Measurements from ENCODE around the gene MNS1. TPM values are rescaled to one million over a fixed set of nuclear protein-coding genes. Genes with fewer than 3 reads are reported as not detected.

MNS1 gene
- total and polyA plus RNA-seq, 2 donors (not counting 1 experiment from before 2014, with no cell fraction given) = not detected

DNA sequence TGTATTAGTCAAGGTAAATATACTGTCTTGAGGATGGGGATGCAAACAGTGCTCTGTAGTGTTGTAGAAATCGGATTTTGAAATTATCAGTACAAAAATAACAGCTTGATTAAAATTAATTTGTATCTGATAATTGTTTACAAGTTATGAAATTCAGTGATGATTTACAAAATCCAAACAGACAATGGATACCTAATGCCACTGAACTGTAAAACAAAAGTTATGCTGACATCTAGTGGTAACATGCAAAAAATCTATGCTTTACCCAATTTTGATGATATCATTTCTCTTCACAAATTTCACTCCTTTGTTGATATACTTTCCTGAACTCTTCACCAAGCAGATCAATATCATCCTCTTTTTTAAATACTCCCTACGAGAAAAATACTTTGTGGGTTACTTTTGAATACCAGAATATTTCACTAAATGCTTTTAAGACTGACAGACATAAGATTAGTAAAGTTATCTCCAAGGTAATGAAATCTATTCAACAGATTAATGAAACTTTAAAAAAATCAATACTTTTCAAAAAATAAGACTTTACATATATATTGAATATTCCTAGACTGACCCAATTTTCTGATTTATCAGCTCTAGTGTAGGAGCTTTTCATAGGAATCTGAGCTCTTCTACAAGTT, 36.0 kb downstream of the MNS1 start:
- DNase-seq (peak; percentile 49), ATAC-seq (ENCODE audit: low read depth) (no peak)
- Histone ChIP-seq H3K4me3 (ENCODE audit: control extremely low read depth in 1 of 5, extremely low read depth in 1 of 5, insufficient read depth in 1 of 5, low read depth in 2 of 5, low read length in 4 of 5) (no peak overlapping the region), H3K27ac (ENCODE audit: low read length in 2 of 2) (no peak overlapping the region), H3K36me3 (replicated peaks in 1 of 2; ENCODE audit: control extremely low read depth in 1 of 2, control insufficient read depth in 1 of 2, extremely low read depth in 1 of 2, insufficient read depth in 2 of 2, low read length in 1 of 2) (no peaks in the 10 kb centered on the region), H3K4me1 (ENCODE audit: control insufficient read depth in 2 of 2, insufficient read depth in 2 of 2, low read length in 2 of 2) (no peaks in the 10 kb centered on the region), H3K9ac (ENCODE audit: low read length) (no peak overlapping the region), H3K27me3 (replicated peaks in 1 of 4; ENCODE audit: control extremely low read depth in 1 of 4, control insufficient read depth in 3 of 4, insufficient read depth in 4 of 4, low read length in 3 of 4) (no peaks in the 10 kb centered on the region), H3K9me3 (ENCODE audit: control extremely low read depth in 1 of 3, control insufficient read depth in 2 of 3, insufficient read depth in 1 of 3, low read length in 2 of 3) (peaks cover 0 to 5% (median 0%) of the 10 kb centered on the region in 3 donors), H3K79me2 (ENCODE audit: control insufficient read depth, insufficient read depth, low read length) (no peaks in the 10 kb centered on the region), H3K4me2 (replicated peaks; ENCODE audit: low read depth, low read length, poor library complexity, severe bottlenecking) (no peak overlapping the region), H4K20me1 (ENCODE audit: control insufficient read depth, insufficient read depth, low read length, poor library complexity, severe bottlenecking) (no peaks in the 10 kb centered on the region), H2AFZ (ENCODE audit: insufficient read depth, low read depth, low read length, poor library complexity, severe bottlenecking) (no peak overlapping the region)
- Mint-ChIP-seq H3K27ac (no peak overlapping the region), H3K27me3 (no peaks in the 10 kb centered on the region), H3K4me3 (no peak overlapping the region), H3K9me3 (ENCODE audit: insufficient read depth) (peaks cover 3% of the 10 kb centered on the region), H3K4me1 (no peaks in the 10 kb centered on the region)
- CTCF ChIA-PET = interaction anchor here (0.6 to 3.4 kb wide), 13 partner anchors 11 to 782 kb away, joined by 3 to 19 read pairs (median 4); no protein-coding TSS in a partner anchor
- intact Hi-C loops (cut with micrococcal nuclease) = loop anchor here (1.0 kb wide), 2 partner anchors 183 to 781 kb away; no protein-coding TSS in a partner anchor
- TF ChIP-seq, protein P1, sequence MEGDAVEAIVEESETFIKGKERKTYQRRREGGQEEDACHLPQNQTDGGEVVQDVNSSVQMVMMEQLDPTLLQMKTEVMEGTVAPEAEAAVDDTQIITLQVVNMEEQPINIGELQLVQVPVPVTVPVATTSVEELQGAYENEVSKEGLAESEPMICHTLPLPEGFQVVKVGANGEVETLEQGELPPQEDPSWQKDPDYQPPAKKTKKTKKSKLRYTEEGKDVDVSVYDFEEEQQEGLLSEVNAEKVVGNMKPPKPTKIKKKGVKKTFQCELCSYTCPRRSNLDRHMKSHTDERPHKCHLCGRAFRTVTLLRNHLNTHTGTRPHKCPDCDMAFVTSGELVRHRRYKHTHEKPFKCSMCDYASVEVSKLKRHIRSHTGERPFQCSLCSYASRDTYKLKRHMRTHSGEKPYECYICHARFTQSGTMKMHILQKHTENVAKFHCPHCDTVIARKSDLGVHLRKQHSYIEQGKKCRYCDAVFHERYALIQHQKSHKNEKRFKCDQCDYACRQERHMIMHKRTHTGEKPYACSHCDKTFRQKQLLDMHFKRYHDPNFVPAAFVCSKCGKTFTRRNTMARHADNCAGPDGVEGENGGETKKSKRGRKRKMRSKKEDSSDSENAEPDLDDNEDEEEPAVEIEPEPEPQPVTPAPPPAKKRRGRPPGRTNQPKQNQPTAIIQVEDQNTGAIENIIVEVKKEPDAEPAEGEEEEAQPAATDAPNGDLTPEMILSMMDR (IDR thresholded peaks at IDR 0.05) = peak; percentile 73
- TF ChIP-seq EZH2 (IDR thresholded peaks at IDR 0.05; ENCODE audit: borderline replicate concordance, insufficient read depth, low read depth, low read length, poor library complexity, severe bottlenecking) = no peak
- WGBS (ENCODE audit: insufficient coverage) = no CpG with 5 or more reads among the region's 2 CpGs
- POLR2A ChIA-PET = no interaction called here

DNA sequence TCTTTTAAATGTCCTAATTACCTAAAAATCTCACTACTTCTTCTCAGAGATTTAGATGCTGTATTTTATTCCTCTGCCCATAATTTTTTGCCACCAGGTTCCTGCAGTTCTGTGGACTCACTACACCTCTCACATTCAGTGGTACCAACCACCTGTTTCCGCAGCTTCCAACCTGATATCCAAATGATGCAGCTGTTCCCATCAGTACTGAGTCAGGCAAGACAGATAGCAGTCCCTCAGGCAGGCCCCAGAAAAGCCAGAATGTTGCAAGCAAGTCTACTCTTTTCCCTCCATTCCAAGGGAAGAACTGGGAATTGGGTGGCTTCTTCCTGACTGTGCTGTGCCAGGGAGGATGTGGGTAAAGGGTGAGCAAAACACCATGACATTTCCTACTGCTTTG, 39.0 kb downstream of the MNS1 start:
- Histone ChIP-seq H4K20me1 (ENCODE audit: control insufficient read depth, insufficient read depth, low read length, poor library complexity, severe bottlenecking) (no peaks in the 10 kb centered on the region), H3K36me3 (replicated peaks in 1 of 2; ENCODE audit: control extremely low read depth in 1 of 2, control insufficient read depth in 1 of 2, extremely low read depth in 1 of 2, insufficient read depth in 2 of 2, low read length in 1 of 2) (no peaks in the 10 kb centered on the region), H3K27ac (ENCODE audit: low read length in 2 of 2) (no peak overlapping the region), H3K4me3 (ENCODE audit: control extremely low read depth in 1 of 5, extremely low read depth in 1 of 5, insufficient read depth in 1 of 5, low read depth in 2 of 5, low read length in 4 of 5) (no peak overlapping the region), H3K4me1 (ENCODE audit: control insufficient read depth in 2 of 2, insufficient read depth in 2 of 2, low read length in 2 of 2) (no peaks in the 10 kb centered on the region), H3K9ac (ENCODE audit: low read length) (no peak overlapping the region), H3K9me3 (ENCODE audit: control extremely low read depth in 1 of 3, control insufficient read depth in 2 of 3, insufficient read depth in 1 of 3, low read length in 2 of 3) (peaks cover 0 to 5% (median 1%) of the 10 kb centered on the region in 3 donors), H3K79me2 (ENCODE audit: control insufficient read depth, insufficient read depth, low read length) (no peaks in the 10 kb centered on the region), H3K4me2 (replicated peaks; ENCODE audit: low read depth, low read length, poor library complexity, severe bottlenecking) (no peak overlapping the region), H2AFZ (ENCODE audit: insufficient read depth, low read depth, low read length, poor library complexity, severe bottlenecking) (no peak overlapping the region), H3K27me3 (replicated peaks in 1 of 4; ENCODE audit: control extremely low read depth in 1 of 4, control insufficient read depth in 3 of 4, insufficient read depth in 4 of 4, low read length in 3 of 4) (no peaks in the 10 kb centered on the region)
- Mint-ChIP-seq H3K4me3 (no peak overlapping the region), H3K27ac (no peak overlapping the region), H3K4me1 (no peaks in the 10 kb centered on the region), H3K27me3 (no peaks in the 10 kb centered on the region), H3K9me3 (ENCODE audit: insufficient read depth) (peaks cover 3% of the 10 kb centered on the region)
- TF ChIP-seq, protein P1 (IDR thresholded peaks at IDR 0.05) = no peak
- no peak for TF ChIP-seq EZH2 (IDR thresholded peaks at IDR 0.05; ENCODE audit: borderline replicate concordance, insufficient read depth, low read depth, low read length, poor library complexity, severe bottlenecking)
- DNase-seq (no peak), ATAC-seq (ENCODE audit: low read depth) (no peak)
- intact Hi-C loops (cut with micrococcal nuclease) = no loop called here
- 100% methylated on average over 1 of the region's 1 CpG for WGBS (ENCODE audit: insufficient coverage)
- CTCF ChIA-PET = interaction anchor here (1.5 kb wide), 1 partner anchor 181 kb away, joined by 6 read pairs; no protein-coding TSS in a partner anchor
- POLR2A ChIA-PET = no interaction called here

Data from B cell (primary cell).